ENCODE data around the gene CHD5.

Gene CHD5

DNA sequence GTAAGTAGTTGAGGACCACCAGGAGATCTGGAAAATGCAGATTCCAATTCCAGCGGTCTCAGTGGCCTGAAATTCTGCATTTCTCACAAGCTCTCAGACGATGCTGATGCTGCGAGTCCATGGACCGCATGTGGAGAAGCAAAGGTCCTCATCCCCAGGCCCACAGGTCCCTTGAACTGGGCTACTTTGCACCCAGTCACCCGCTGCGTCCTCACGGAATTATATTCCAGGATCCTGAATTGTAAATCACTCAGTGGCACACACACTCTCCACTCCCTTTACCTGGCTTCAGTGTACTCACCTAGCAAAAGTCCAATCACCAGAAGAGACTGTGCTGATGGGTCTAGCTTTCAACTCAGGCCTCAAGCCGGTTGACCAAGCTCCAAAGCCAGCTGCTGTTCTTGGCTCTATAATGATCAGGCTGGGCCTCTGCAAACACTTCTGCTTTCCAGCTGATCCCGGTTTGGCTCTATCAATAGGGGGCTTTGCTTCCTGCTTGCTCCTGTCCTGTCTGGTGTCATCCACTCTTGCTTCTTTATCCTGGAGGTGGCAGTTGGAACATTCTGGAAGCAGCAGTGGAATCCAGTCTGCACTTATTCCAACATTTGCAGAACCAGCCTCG lies 20.2 kb upstream of the CHD5 start:
- DNase-seq: peak in 1 of 2 experiments; percentile 51

DNA sequence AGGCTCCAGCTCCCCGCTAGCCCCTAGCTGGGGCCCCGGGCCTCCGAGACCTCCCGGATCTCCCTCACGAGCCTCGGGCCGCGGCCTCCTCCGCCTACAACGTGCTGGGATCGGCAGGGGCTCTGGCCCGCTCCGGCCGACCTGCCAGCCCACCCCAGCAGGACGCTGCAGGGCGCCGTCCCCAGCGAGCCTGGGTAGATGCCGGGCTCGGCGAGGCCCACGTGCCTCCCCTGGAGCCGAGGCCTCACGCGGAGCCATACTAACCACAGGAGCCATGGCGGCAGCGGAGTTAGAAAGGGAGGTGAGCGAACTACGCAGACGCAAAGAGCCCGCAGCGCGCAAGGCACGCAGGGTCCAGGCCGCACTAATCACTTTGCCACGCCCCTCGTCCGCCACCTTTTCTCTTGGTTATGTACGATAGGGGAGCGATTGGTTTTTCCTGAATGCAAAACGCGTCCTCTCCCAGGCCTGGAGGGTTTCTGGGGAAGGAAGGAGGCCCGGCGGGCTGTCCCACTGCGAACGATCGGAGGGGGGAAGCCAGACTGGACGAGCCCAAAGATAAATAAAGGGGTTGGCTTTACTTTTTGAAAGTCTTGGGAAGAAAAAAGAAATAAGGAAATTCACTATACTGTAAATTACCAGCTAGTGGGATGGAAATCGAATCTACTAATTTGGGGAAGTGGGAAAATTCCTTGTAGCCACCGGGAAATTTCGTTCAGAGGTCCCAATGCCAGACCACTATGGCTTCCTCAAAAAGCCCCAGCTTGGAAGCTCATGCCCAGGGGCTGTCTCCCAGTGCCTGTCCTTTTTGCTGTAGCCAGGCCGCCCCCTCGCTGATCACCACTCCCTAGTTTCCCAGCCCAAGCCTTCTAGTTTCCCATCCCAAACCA lies 19.4 kb upstream of the CHD5 start, which contains the start of gene RPL22:
TSS of gene RPL22 (minus strand) at position 298 of the 890 bp plus-strand sequence. CDS start at position 276, 22 bp downstream.
- peak; percentile 98 for DNase-seq

DNA sequence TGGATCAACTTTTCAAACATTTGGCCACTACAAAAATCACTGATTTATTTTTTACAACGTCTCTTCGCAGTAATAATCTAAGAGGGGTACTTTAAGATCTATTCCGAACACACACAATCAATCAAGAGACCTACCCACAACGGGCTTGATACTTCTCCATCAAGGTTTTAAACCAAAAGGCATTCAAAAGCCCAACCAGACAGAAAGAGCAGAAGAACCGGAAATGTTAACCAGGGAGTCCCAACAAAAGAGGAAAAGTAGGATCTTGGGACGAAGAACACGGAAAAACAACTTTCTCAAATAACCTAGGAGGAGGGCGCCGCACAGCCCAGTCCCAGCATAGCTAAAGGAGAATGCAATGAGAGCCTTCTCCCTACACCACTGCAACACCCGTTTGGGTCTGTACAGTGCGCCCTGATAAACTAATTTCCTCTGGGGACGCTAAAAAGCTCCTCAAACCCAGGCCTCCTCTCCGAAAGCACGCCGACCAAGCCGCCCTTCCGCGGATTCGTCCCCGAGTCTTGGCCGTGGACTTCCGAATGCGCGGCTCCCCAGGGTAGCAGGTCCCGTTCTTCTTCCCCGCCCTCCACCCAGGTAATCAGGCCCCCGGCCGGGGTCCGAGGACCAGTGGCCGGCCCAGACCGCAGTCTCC lies 18.7 kb upstream of the CHD5 start:
- DNase-seq: no peak

DNA sequence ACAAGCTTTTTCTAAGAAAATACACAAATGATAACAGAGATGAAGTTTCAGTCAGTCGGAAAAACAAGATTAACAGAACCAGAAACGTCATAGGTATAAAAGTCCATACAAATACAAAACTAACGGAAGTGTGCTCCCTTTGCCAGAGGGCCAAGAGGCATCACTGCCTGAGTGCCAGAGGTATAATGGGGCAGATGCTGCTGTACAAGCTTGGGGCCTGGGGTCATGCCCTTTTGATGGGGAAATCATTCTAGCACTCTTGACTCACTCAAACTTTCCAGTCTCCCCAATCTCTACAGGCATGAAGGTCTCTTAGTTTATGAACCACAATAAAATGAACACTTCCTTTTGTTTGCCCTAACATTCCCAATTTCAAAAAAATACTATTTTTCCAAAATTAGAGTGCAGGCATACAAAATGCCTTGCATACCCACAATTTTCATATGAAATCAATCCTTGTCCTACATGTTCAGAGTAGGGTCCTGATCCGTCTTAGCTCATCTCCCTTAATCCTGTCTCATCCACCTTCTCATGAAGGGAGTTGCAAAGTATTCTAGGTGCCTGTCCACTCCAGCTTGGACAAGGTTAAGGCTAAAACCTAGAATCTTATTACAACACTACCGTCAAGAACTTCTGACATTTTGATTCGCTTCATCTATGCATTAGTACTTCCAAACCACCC lies 17.8 kb upstream of the CHD5 start:
- no peak for DNase-seq

DNA sequence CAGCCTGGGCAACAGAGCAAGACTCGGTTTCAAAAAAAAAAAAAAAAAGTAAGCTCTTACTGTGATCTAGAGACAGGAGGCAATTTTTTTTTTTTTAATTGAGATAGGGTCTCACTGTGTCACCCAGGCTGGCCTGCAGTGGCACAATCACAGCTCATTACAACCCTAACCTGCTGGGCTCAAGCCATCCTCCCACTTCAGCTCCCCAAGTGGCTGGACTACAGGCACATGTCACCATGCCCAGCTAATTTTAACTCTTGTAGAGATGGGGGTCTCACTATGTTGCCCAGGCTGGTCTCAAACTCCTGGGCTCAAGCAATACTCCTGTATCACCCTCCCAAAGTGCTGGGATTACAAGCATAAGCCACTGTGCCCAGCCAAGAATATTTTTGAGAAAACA lies 11.8 kb upstream of the CHD5 start:
- no peak for DNase-seq

DNA sequence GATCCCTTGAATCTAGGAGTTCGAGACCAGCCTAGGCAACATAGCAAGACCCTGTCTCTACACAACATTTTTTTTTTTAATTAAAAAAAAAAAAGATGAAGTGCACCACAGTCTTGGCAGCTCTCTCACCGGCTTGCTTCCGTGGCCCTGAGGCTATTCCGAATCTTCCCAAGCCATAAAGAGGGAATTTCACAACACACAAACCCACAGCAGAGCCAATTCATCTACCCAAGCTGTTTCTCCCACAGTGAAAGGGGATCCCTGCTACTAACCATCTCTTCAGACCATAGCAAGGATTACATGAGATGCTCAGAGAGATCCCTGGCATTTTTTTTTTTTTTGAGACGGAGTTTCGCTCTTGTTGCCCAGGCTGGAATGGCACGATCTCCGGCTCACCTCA lies 8.3 kb upstream of the CHD5 start:
- DNase-seq: no peak

DNA sequence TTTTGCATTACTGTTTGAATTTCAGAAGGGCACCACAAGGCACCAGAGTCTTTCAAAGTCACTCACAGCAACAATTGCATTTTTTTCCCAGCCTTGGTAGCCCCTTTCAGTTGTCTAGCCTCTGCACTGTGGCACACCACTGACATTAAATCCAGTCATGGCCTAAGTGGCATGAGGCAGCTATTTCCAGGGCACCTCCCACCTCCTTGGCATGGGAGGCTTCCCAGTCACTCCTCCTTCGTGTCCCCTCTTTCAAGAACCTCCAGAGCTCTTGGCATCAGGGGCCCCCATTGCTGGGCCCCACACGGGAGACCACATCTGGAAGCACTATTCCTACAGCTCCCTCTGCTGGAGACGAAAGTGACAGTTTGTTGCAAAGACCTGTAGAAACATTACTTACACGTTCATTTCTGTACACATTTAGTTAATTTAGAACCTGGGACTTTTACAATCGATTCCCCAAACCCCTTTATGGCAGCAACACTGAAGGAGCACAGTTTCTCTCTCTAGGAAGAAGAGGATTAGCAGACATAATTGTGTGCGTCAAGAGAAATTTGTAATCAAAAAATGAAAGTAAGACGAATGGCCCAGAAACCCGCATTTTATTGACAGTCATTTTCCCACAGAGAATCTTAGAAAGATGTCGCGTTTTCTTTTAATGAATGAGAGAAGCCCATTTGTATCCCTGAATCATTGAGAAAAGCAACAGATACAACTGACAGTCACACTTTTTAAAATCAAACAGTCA lies 5.7 kb upstream of the CHD5 start:
- DNase-seq: peak; percentile 44 to 50

DNA sequence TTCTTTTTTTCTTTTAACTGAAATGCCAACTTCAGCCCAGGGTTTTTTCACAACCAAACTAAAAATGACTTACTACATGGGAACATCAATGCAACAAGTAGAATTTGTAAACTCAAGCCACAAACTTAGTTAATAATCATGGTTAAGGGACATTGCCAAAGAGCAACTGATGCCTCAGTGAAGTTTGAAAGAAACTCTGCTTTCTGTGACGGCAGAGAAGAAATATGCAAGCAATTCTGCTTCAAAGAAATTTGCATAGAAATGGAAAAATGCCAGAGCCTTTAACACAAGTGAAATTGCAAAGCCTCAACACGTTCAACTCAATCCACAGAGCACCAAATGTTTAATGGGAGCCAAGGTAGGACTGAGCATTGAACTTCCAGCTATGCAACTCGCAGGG lies 5.0 kb upstream of the CHD5 start:
- DNase-seq: no peak

DNA sequence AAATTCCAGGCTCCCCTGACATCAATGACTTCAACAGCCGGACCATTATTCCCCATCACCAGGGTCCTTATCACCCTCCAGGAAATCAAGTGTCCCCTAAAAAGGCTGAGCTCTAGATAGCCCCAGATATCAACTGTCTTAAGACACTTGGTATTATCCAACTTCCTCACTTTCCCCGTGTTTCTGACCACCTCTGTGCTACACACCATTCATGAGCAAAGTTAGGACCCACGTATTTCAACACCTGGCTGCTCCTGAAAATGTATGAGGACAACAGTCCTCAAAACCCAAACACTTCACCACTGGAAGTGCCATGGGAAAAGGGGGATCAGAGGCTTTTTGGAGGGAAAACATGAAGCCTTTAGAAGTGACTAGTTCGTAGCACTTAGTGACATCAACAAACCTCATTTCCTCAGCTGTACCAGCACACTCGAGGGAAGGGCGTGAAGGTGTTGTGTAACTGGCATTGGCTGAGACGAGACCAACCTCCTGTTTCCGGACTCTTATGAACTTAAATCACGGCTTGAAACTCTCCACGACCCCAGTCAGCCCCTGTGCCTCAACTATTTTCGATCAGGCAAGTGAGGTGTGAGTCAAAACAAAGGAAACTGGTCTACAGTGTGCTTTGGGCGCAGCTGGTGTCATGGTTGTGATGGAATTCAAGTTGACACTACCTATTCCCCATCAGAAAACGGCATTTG lies 4.1 kb upstream of the CHD5 start:
- DNase-seq: peak in 1 of 2 experiments; percentile 33

DNA sequence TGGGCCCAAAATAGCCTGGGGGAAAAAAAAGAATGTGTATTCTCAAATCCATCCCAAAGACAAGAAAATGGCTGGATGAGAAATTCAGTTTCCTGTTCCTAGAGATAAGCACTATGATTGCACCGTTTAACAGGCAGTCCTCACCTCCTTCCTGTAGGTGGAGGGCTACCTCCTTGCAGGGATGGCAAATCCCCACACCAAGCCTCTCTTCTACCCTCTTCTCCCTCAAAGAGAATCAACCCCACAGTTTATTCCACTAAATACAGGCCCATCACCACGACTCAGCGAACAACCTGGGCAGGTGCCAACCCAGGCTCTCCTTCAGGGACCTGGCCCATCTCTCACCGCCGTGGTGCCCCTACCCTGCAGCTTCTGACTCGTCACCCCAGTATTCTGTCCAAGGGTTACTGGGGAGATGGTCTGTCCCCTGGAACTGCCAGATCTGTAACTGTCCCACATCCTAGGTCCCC lies 3.4 kb upstream of the CHD5 start:
- DNase-seq: peak; percentile 41 to 44

DNA sequence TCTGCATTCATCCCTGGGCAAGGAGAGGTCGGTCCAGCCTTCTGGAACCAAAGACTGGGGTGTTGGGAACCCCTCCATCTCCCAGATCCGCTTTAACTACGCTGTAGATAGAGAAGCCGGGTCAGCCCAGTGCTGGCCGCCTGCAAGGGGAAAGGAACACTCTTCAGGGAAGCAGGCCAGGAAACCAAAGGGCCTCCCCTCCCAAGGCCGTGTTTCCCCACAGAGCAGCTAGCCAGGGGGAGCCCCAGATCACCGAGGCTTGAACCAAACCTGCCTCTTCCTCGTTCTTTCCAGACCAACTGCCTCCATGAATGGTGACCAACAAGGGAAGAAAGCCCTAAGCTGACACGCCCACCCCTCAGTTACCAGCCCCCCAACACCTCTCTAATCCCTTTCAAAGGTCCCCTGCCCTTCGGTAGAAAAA lies 1.2 kb upstream of the CHD5 start:
- DNase-seq: no peak

DNA sequence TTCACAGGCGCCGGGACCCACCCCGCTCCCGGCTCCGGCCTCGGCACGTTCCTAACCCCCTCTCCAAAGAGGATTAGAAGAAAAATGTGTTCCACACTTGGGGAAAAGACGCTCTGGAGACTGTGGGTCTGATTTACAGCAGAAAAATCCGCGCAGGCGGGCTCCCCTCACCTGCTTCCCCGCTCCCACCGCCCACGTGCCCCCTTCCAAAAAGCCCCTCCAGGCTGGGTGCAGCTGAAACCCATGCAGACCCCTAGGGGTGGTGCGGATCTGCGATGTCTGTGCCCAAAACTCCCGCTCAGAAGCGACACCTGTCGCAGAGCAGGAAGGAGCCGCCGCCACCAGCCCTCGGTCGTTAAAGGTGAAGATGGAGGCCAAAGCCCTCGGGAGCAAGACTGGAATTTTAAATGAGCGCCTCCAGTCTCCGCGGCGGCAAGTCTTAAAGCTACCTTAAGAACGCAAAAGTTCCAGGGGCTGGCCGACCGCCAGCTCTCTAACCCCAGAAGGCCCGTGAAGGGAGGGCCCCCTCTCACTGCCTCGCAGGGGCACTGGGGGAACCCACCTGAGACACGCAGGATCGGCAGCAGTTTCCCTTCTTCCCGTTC lies 688 bp upstream of the CHD5 start:
- peak in 1 of 2 experiments; percentile 29 for DNase-seq

DNA sequence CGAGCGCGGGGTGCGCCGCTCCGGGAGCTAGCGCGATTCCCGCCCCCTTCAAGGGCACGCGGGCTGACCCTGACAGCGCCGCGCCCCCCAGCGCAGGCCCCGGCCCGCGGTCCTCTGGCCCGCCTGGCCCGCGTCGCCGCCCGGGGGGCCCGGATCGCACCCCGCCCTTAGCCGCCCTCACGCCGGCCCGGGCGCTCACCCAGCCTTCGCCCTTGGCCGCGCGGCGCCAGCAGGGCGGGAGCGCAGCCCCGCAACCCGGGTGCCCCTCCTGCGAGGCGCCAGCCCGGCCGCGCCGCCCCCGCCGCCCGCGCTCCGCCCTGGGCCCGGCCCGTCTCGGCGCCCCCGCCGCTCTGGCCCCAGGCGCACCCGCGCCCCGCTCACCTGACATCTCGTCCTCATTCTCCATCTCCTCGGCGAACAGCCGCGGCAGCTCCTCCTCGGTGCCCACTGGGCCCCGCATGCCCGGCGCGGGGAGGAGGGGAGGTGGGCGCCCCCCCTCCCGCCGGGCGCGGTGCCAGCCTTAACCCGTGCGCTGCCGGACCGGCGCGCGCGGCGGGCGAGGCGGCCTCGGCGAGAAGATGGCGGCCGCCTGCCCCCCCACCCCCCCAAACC lies 451 bp downstream of the CHD5 start:
- no peak for DNase-seq

DNA sequence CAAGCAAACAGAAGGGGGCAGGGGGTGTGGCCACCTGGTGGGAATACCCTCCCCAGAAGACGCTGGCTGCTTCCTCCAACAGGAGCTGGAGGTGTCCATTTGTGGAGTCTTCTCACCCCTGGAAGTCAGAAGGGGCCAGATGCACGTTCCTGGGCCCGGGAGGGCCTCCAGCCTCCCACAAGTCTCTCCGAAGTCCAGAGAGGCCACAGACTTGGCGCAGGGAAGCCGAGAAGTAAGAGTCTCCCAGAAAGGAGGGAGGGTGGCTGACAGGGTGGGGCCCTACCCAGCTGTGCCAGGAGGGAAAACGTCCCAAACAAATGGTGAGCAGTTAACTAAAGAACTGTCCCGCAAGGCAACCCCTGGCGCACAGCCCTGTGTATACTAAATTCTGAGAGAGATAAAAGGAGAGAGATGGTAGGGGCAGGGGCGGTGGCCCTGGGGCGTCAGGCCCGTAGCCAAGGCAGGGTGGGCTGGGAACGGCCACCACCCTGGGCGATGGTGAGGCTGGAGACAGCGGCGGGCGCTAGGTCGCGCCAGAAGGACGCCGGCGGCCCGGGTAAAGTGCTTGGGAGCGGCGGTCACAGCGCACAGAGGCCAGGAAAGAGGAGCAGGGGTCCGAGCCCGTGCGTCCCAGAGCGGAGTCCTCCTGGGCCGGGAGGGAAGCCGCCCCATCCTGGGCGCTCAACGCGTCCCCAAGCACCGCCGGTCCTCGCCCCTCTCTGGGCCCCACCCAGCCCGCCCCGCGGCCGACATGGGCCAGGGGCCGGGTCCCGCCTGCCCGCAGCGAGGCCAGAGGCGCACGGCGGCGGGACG lies 1.2 kb downstream of the CHD5 start:
- no peak for DNase-seq

DNA sequence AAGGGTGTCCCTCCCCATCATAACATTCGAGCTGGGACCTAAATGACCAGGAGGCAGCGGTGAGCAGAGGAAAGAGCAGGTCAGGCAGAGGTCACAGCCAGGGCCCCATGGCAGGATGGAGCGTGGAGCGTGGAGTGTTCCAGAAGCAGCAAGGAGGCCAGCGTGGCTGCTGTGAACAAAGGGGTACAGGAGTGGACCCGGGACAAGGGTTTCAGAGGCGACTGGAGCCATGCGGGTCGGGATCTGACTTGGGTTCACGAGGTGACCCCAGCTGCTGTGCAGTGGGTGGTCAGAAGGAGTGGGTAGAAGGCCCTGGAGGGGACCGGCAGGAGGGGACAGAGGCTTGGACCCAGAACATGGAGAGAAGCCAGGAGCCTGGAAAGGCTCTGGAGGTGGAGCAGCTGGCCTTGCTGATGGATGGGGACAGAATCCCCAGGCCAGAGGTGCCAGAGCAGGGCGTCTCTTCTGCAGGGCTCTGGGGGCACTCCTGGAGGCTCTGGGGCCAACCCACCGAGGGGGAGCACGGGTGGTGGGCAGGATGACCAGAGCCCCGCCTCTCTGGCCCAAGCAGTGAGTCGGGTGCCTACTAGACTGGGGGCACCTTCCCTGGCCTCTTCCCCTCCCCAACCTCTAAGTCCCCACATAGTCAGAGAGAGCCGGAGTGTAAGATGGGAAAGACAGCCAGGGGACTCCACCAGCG lies 2.3 kb downstream of the CHD5 start:
- DNase-seq: no peak

DNA sequence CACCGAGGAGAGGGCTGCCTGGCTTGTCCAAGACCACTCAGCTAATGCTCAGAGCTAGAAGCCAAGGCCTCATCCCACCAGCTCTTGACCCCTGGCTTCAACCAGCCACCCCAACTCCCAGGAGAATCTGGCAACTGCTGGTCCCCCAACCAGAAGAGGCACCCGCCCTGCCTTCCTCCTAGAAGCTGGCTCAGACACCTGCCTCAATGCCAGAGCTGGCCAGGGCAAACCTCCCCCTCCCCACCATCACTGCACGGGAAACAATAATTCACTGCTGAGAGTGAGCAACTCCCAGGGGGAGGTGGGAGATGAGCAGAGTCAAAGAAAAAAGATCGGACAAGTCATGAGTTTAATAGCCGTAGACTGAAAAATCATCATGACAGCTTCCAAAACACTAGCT lies 3.3 kb downstream of the CHD5 start:
- no peak for DNase-seq

DNA sequence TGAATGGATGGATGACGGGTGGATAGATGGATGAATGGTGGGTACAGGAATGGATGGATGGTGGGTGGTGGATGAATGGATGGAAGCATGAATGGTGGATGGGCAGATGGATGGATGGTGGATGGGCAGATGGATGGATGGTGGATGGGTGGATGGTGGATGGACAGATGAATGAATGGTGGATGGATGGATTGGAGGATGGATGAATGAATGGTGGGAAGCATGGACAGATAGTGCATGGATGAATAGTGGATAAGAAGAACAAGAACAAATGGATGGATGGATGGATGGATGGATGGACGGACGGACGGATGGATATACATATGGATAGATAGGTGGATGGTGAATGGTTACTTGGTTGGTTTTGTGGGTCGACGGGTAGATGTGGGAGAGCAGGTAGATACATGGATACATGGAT lies 4.7 kb downstream of the CHD5 start:
- DNase-seq: no peak

DNA sequence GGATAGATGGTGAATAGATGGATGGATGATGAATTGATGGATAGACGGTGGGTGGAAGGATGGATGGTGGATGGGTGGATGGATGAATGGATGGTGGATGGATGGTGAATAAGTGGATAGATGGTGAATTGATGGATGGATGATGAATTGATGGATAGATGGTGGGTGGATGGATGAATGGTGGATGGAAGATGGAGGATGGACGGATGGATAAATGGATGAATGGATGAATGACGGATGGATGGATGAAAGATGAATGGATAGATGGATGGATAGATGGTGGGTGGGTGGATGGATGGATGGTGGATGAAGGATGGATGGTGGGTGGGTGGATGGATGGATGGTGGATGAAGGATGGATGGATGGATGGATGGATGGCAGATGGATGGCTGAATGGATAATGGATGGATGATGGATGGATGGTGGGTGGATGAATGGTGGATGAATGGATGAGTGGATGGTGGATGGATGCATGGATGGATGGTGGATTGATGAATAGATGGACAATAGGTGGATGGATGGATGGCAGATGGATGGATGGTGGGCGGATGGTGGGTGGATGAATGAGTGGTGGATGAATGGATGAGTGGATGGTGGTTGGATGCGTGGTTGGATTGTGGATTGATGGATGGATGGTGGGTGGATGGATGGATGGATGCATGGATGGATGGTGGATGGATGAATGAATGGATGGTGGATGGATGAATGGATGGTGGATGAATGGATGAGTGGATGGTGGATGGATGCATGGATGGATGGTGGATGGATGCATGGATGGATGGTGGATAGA lies 5.3 kb downstream of the CHD5 start:
- no peak for DNase-seq

Data from activated T-cell treated with anti-CD3 and anti-CD28 coated beads, Interleukin-2, amount 50 U/mL, for 48 hours (primary cell).